Heart left ventricle (tissue), 16 donors: Measurements from ENCODE around the gene TBC1D19. TPM values are rescaled to one million over a fixed set of nuclear protein-coding genes. Genes with fewer than 3 reads are reported as not detected.

Experiments used
- ATAC-seq, 4 donors: fragments of 200-7000 bp; cut with Tn5 transposase; one replicate each; pipeline ENCODE4 v1.9.1; 2020 to 2022; ENCODE audit warnings: moderate library complexity in 4 of 4, mild to moderate bottlenecking in 3 of 4, moderate number of reproducible peaks in 1 of 4
- DNase-seq, 5 donors: peaks; one replicate each; pipeline ENCODE4 v3.0.0-alpha.2; 2020
- H3K27ac ChIP-seq, 12 donors: fragments of 200-600 bp; sonication (generic) in 4 of 12; one replicate each; pipeline versions ENCODE4 v1.5.0 to v1.8.0; 2016 to 2022; ENCODE audit warnings: mild to moderate bottlenecking in 2 of 12
- H3K27me3 ChIP-seq, 9 donors: fragments of 200-600 bp; sonication (generic) in 2 of 9; one replicate each; pipeline versions ENCODE4 v1.5.1 to v1.8.0; 2016 to 2022; ENCODE audit warnings: mild to moderate bottlenecking in 3 of 9
- H3K36me3 ChIP-seq, 9 donors: fragments of 200-600 bp; sonication (generic) in 2 of 9; one replicate each; pipeline versions ENCODE4 v1.5.0 to v1.8.0; 2018 to 2022; ENCODE audit warnings: mild to moderate bottlenecking in 2 of 9
- H3K4me1 ChIP-seq, 12 donors: fragments of 200-600 bp; sonication (generic) in 4 of 12; one replicate each; pipeline versions ENCODE4 v1.5.0 to v1.8.0; 2016 to 2022; ENCODE audit warnings: mild to moderate bottlenecking in 3 of 12
- H3K4me3 ChIP-seq, 12 donors: fragments of 200-600 bp; sonication (generic) in 4 of 12; one replicate each; pipeline versions ENCODE4 v1.5.0 to v1.8.0; 2017 to 2022; ENCODE audit warnings: mild to moderate bottlenecking in 9 of 12, moderate library complexity in 4 of 12
- H3K9me3 ChIP-seq, 12 donors: fragments of 200-600 bp; sonication (generic) in 4 of 12; one replicate each; pipeline versions ENCODE4 v1.5.0 to v1.8.0; 2016 to 2022; ENCODE audit warnings: mild to moderate bottlenecking in 1 of 12
- CTCF ChIP-seq, 12 donors: fragments of 200-600 bp; sonication (generic) in 4 of 12; IDR thresholded peaks; one replicate each; pipeline versions ENCODE4 v1.5.0 to v1.8.0; 2018 to 2022; ENCODE audit warnings: antibody characterized with exemption in 12 of 12, mild to moderate bottlenecking in 5 of 12
- POLR2A ChIP-seq, 2 donors: fragments of 450-650 bp; IDR thresholded peaks; one replicate each; pipeline ENCODE4 v1.6.1; 2017; ENCODE audit warnings: antibody characterized with exemption in 2 of 2, mild to moderate bottlenecking in 2 of 2, moderate library complexity in 2 of 2
- WGBS, 4 donors: extraction: QIAGEN DNeasy Blood & Tissue Kit in 2 of 4; methylation state at CpG; one replicate each; pipeline versions ENCODE4 v1.1.5 to v1.1.7; 2013 to 2018; 5-methylcytosine and 5-hydroxymethylcytosine counted together
- intact Hi-C, 10 donors: fragments of 100-400 bp; cut with DNase I; formaldehyde crosslinking; loops; one replicate each; pipeline versions ENCODE4 v1.11.1 to v1.14.2; 2022
- polyA plus RNA-seq, 2 donors: library from polyadenylated mRNA; stranded (reverse); fragments of 200-250 nt; gene quantifications; one replicate each; pipeline ENCODE4 v1.2.3, GENCODE V29; 2013
- total RNA-seq, 9 donors: library from RNA; depleted of rRNA in 2 of 9; stranded (reverse); fragments of >200 nt in 2 of 9; fragmentation: NEBNext Ultra II Directional in 3 of 9; extraction: Animal tissue kit (Norgen Biotek cat#: 25700) in 3 of 9; gene quantifications; one replicate each; pipeline versions ENCODE4 v1.1.0 to v1.2.4, GENCODE V29; 2016 to 2023
- donor health status: ischemic (EF 13 %, LVEDD 7.1; RV severe dilation, severe dysfunction).
- donor health status: healthy with polysubstance abuse.
- donor health status: DM: no; HTN: yes; CAD: no.
- donor health status: DM: no; HTN: no; CAD: no.
- donor health status: ischemic (EF 25% LVEDD 6.9; RV normal size, moderate dysfunction).
- donor health status: ischemic (EF 25% LVEDD 5.7; RV mildly dilated, moderate dysfunction).
- donor health status: healthy.
- donor health status: DM: yes; HTN: yes; CAD: no.
- donor health status: ischemic (EF 35%, LVEDD 5.7; RV mildly dilated, moderate dysfunction).
- donor health status: nonischemic (EF 11% LVEDD 7.7; RV severe dilation, severe dysfunction).
- donor health status: DM: yes; HTN: yes; CAD: no.
- donor health status: PGD.
- donor health status: ischemic (EF 29% LVEDD 5.4; RV normal size, mild dysfunction).
- donor health status: nonischemic (EF 23%, LVEDD 6.1; RV moderate dilation, normal function).

Gene TBC1D19
- total and polyA plus RNA-seq, 11 donors, result 1.7 to 10.9 (median 9.2) TPM

- intact Hi-C loops, result no loop called here
- no peaks in the 10 kb centered on the region for H3K27me3 ChIP-seq
- peaks cover 0 to 12% (median 0%) of the 10 kb centered on the region in 9 donors for H3K36me3 ChIP-seq
- TF ChIP-seq POLR2A (IDR thresholded peaks at IDR 0.05) (no peak), CTCF (IDR thresholded peaks at IDR 0.05) (no peak)
- no peak for ATAC-seq
- H3K9me3 ChIP-seq, result no peaks in the 10 kb centered on the region
- peaks cover 0 to 7% (median 0%) of the 10 kb centered on the region in 12 donors for H3K4me1 ChIP-seq
- H3K4me3 ChIP-seq, result no peak overlapping the region
- no peak for DNase-seq
- no peak overlapping the region for H3K27ac ChIP-seq
- WGBS, 4 donors, result 64 to 75% (median 69%) methylated on average over 2 of the region's 2 CpGs
Observed at GRCh38 chr4:26763063-26763462, 179.2 kb downstream of the TBC1D19 start.

GRCh38 chr4:26763648-26764047 lies 179.8 kb downstream of the TBC1D19 start:
- no peak for DNase-seq
- Histone ChIP-seq H3K27ac (no peak overlapping the region), H3K36me3 (peaks cover 0 to 10% (median 0%) of the 10 kb centered on the region in 9 donors), H3K27me3 (no peaks in the 10 kb centered on the region), H3K4me3 (no peak overlapping the region), H3K4me1 (peaks cover 0 to 7% (median 0%) of the 10 kb centered on the region in 12 donors), H3K9me3 (no peaks in the 10 kb centered on the region)
- 90 to 95% (median 92%) methylated on average over 3 of the region's 3 CpGs for WGBS, 4 donors
- no peak for TF ChIP-seq POLR2A (IDR thresholded peaks at IDR 0.05)
- TF ChIP-seq CTCF (IDR thresholded peaks at IDR 0.05), result no peak
- intact Hi-C loops, result no loop called here
- no peak for ATAC-seq

- no peak overlapping the region for H3K4me3 ChIP-seq
- H3K27me3 ChIP-seq, result no peaks in the 10 kb centered on the region
- WGBS, 4 donors, result 94 to 98% (median 94%) methylated on average over 1 of the region's 1 CpG
- intact Hi-C loops, result no loop called here
- peaks cover 0 to 7% (median 0%) of the 10 kb centered on the region in 9 donors for H3K36me3 ChIP-seq
- TF ChIP-seq POLR2A (IDR thresholded peaks at IDR 0.05) (no peak), CTCF (IDR thresholded peaks at IDR 0.05) (no peak)
- DNase-seq (no peak), ATAC-seq (no peak)
- H3K27ac ChIP-seq, result no peak overlapping the region
- no peaks in the 10 kb centered on the region for H3K9me3 ChIP-seq
- peaks cover 0 to 7% (median 0%) of the 10 kb centered on the region in 12 donors for H3K4me1 ChIP-seq
Observed at GRCh38 chr4:26764231-26764630, 180.3 kb downstream of the TBC1D19 start.

GRCh38 chr4:26765515-26765914 lies 181.6 kb downstream of the TBC1D19 start:
- TF ChIP-seq POLR2A (IDR thresholded peaks at IDR 0.05), result no peak
- TF ChIP-seq CTCF (IDR thresholded peaks at IDR 0.05), result no peak
- Histone ChIP-seq H3K9me3 (no peaks in the 10 kb centered on the region), H3K27ac (no peak overlapping the region), H3K36me3 (peaks cover 0 to 12% (median 0%) of the 10 kb centered on the region in 9 donors), H3K4me1 (peaks cover 0 to 7% (median 0%) of the 10 kb centered on the region in 12 donors), H3K4me3 (no peak overlapping the region), H3K27me3 (no peaks in the 10 kb centered on the region)
- WGBS, 4 donors, result 93 to 95% (median 94%) methylated on average over 3 of the region's 3 CpGs
- intact Hi-C loops, result no loop called here
- DNase-seq (no peak), ATAC-seq (no peak)
